ENCODE measurements around the gene BCAS1.

DNA sequence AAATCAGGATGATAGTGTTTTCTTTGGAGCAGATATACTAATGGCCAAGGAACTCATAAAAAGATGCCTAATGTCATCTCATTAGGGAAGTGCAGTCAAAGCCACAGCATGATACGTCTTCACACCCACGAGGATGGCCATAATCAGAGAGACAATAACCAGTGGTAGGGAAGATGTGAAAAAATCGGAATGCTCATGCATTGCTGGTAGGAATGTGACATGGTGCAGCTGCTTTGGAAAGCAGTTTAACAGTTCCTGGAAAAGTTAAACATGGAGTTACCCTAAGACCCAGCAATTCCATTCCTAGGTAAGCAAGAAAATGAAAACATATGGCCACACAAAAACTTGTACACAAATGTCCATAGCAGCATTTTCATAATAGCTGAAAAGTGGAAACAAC is 29.9 kb downstream of the BCAS1 start:
- TF ChIP-seq, protein P1, sequence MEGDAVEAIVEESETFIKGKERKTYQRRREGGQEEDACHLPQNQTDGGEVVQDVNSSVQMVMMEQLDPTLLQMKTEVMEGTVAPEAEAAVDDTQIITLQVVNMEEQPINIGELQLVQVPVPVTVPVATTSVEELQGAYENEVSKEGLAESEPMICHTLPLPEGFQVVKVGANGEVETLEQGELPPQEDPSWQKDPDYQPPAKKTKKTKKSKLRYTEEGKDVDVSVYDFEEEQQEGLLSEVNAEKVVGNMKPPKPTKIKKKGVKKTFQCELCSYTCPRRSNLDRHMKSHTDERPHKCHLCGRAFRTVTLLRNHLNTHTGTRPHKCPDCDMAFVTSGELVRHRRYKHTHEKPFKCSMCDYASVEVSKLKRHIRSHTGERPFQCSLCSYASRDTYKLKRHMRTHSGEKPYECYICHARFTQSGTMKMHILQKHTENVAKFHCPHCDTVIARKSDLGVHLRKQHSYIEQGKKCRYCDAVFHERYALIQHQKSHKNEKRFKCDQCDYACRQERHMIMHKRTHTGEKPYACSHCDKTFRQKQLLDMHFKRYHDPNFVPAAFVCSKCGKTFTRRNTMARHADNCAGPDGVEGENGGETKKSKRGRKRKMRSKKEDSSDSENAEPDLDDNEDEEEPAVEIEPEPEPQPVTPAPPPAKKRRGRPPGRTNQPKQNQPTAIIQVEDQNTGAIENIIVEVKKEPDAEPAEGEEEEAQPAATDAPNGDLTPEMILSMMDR (IDR thresholded peaks at IDR 0.05), result no peak
- TF ChIP-seq POLR2A (IDR thresholded peaks at IDR 0.05), result no peak

All from right lobe of liver (tissue), 4 donors.